ENCODE measurements around the gene NFIX.

- no peak for TF ChIP-seq POLR2A (IDR thresholded peaks at IDR 0.05)
- TF ChIP-seq CTCF (IDR thresholded peaks at IDR 0.05): no peak
- TF ChIP-seq EP300 (IDR thresholded peaks at IDR 0.05; ENCODE audit: low read depth): no peak
Measured at GRCh38 chr19:13004273-13004672, 9.0 kb downstream of the NFIX start.
